Endothelial cell of umbilical vein (primary cell): Measurements from ENCODE around the gene ATF3. TPM values are rescaled to one million over a fixed set of nuclear protein-coding genes. Genes with fewer than 3 reads are reported as not detected.

ENCODE experiments used
- BruUV-seq: library from RNA; stranded (reverse); fragments of 400-500 nt; replicated peaks from 2 replicates; lab custom pipeline; 2021; lab: Mats Ljungman, UMichigan
- CTCF ChIA-PET: fragments of 300-600, 350-600 bp; sonication (Branson Sonifier 250); formaldehyde crosslinking; loops from one replicate; lab custom pipeline; 2021; ENCODE audit warnings: antibody characterized with exemption, inconsistent platforms; lab: Charles Lee
- POLR2A ChIA-PET: fragments of 300-600, 350-600 bp; sonication (Branson Sonifier 250); formaldehyde crosslinking; loops from one replicate; lab custom pipeline; 2021; ENCODE audit warnings: antibody characterized with exemption, inconsistent platforms; lab: Charles Lee
- DNase-seq: peaks from one replicate; pipeline ENCODE4 v3.0.0-alpha.2; 2011; ENCODE audit warnings: low read depth, low spot score
- FAIRE-seq: peaks from 2 replicates; lab custom pipeline; 2011; peaks lifted over from hg19 to GRCh38; lab: Jason Lieb, UNC
- H2AFZ ChIP-seq: 2 replicates; pipeline ENCODE4 v1.6.0; 2012; ENCODE audit warnings: low read depth, low read length, control low read depth, inconsistent platforms
- H3K27ac ChIP-seq: 2 replicates; pipeline ENCODE4 v1.5.1; 2011; ENCODE audit warnings: low read depth, mild to moderate bottlenecking, control low read depth, low read length, moderate library complexity; ENCODE audit not compliant: insufficient read depth
- H3K27me3 ChIP-seq, 2 experiments: 2 replicates each; pipeline versions ENCODE4 v1.6.0 to v1.6.1; 2011; ENCODE audit warnings: low read length in 2 of 2, mixed read lengths in 1 of 2; ENCODE audit not compliant: control insufficient read depth in 2 of 2, insufficient read depth in 2 of 2
- H3K36me3 ChIP-seq, 2 experiments: 2 replicates in 1 of 2; 3 replicates in 1 of 2; pipeline ENCODE4 v1.5.1; 2011; ENCODE audit warnings: low read length in 2 of 2, mild to moderate bottlenecking in 1 of 2, moderate library complexity in 1 of 2; ENCODE audit not compliant: control insufficient read depth in 2 of 2, insufficient read depth in 2 of 2; ENCODE audit errors: extremely low read depth in 1 of 2
- H3K4me1 ChIP-seq: 3 replicates; pipeline ENCODE4 v1.5.1; 2011; ENCODE audit warnings: mild to moderate bottlenecking, low read length; ENCODE audit not compliant: control insufficient read depth, insufficient read depth; ENCODE audit errors: extremely low read depth
- H3K4me2 ChIP-seq: 2 replicates; pipeline ENCODE4 v1.6.1; 2011; ENCODE audit warnings: low read length, control low read depth, mixed read lengths; ENCODE audit not compliant: insufficient read depth
- H3K4me3 ChIP-seq, 3 experiments: fragments of 200-600 bp in 1 of 3; sonication (generic), shearing (Covaris generic) in 1 of 3; replicated peaks in 1 of 3; 2 replicates each; pipeline ENCODE4 v1.5.1; 2011 to 2016; ENCODE audit warnings: control low read depth in 3 of 3, low read length in 3 of 3, mild to moderate bottlenecking in 2 of 3, inconsistent platforms in 1 of 3, low read depth in 1 of 3, moderate library complexity in 1 of 3; ENCODE audit not compliant: insufficient read depth in 1 of 3
- H3K79me2 ChIP-seq: 2 replicates; pipeline ENCODE4 v1.6.0; 2012; ENCODE audit warnings: low read length, inconsistent platforms; ENCODE audit not compliant: control insufficient read depth, insufficient read depth
- H3K9ac ChIP-seq: replicated peaks from 2 replicates; pipeline ENCODE3; 2011; ENCODE audit warnings: low read length, control low read depth; ENCODE audit not compliant: insufficient read depth; ENCODE audit errors: extremely low read depth
- H3K9me1 ChIP-seq: replicated peaks from 3 replicates; pipeline ENCODE4 v1.6.0; 2011; ENCODE audit warnings: mild to moderate bottlenecking, low read length; ENCODE audit not compliant: control insufficient read depth, insufficient read depth; ENCODE audit errors: extremely low read depth
- H3K9me3 ChIP-seq: replicated peaks from 2 replicates; pipeline ENCODE4 v1.5.1; 2012; ENCODE audit warnings: low read length, inconsistent platforms; ENCODE audit not compliant: control insufficient read depth, insufficient read depth
- H4K20me1 ChIP-seq: replicated peaks from 2 replicates; pipeline ENCODE3; 2011; ENCODE audit warnings: mild to moderate bottlenecking, low read length; ENCODE audit not compliant: control insufficient read depth, insufficient read depth; ENCODE audit errors: extremely low read depth
- EZH2 ChIP-seq: IDR thresholded peaks from 2 replicates; pipeline ENCODE4 v1.6.1; 2012; ENCODE audit warnings: borderline replicate concordance, low read depth, mild to moderate bottlenecking, moderate library complexity, low read length, inconsistent platforms; ENCODE audit not compliant: severe bottlenecking
- FOS ChIP-seq: IDR thresholded peaks from 2 replicates; pipeline ENCODE4 v1.6.1; 2011; ENCODE audit warnings: mild to moderate bottlenecking, low read length, moderate library complexity, borderline replicate concordance; ENCODE audit not compliant: insufficient read depth
- GATA2 ChIP-seq: IDR thresholded peaks from 2 replicates; pipeline ENCODE4 v1.7.0; 2011; ENCODE audit warnings: low read depth, mild to moderate bottlenecking, moderate library complexity, mixed read lengths, low read length; ENCODE audit not compliant: insufficient read length, insufficient read depth
- JUN ChIP-seq: IDR thresholded peaks from 2 replicates; pipeline ENCODE4 v1.6.1; 2011; ENCODE audit warnings: borderline replicate concordance, low read depth; ENCODE audit not compliant: insufficient read length, insufficient read depth
- MYC ChIP-seq: IDR thresholded peaks from one replicate; pipeline ENCODE4 v1.6.1; 2011; ENCODE audit warnings: mild to moderate bottlenecking, low read depth, low read length
- POLR2A ChIP-seq: IDR thresholded peaks from 2 replicates; pipeline ENCODE4 v1.6.1; 2012; ENCODE audit warnings: low read depth, mild to moderate bottlenecking, control low read depth, low read length
- POLR2AphosphoS5 ChIP-seq: IDR thresholded peaks from 2 replicates; pipeline ENCODE4 v1.6.1; 2012; ENCODE audit warnings: low read depth, mild to moderate bottlenecking, control low read depth, low read length, moderate library complexity; ENCODE audit not compliant: insufficient read depth
- dilution Hi-C: fragments of 300-500 bp; cut with MboI; formaldehyde crosslinking; loops from one replicate; pipeline ENCODE4 v1.15.0; 2019; ENCODE audit warnings: low sequenced_read_pairs; ENCODE audit not compliant: extremely low pct_ligation_motif_present
- intact Hi-C: fragments of 100-400 bp; cut with micrococcal nuclease; formaldehyde crosslinking; loops from one replicate; pipeline ENCODE4 v1.10.0; 2022
- polyA plus RNA-seq, 4 experiments: library from polyadenylated mRNA; depleted of rRNA in 3 of 4; stranded (reverse) in 3 of 4; unstranded in 1 of 4; fragments of >200 nt; gene quantifications; 2 replicates each; pipeline versions ENCODE4 v1.2.1 to v1.2.3, GENCODE V29; 2011 to 2012; ENCODE audit warnings: missing spikeins in 1 of 4
- total RNA-seq: library from RNA; stranded (reverse); gene quantifications from 2 replicates; pipeline ENCODE4 v1.2.3, GENCODE V29; 2021
- TF ChIP-seq, protein P1 (sequence below): IDR thresholded peaks from 2 replicates; pipeline ENCODE4 v1.6.1; 2011; ENCODE audit not compliant: insufficient read depth, insufficient read length
- TF ChIP-seq, protein P2 (sequence below), 2 donors: IDR thresholded peaks; 1 replicate in 1 of 2; 2 replicates in 1 of 2; pipeline ENCODE4 v1.5.1; 2011; ENCODE audit warnings: low read length in 2 of 2, mild to moderate bottlenecking in 2 of 2, moderate library complexity in 2 of 2, control low read depth in 1 of 2, inconsistent platforms in 1 of 2, low read depth in 1 of 2; ENCODE audit not compliant: insufficient read depth in 1 of 2; ENCODE audit errors: extremely low read depth in 1 of 2

The ATF3 gene
- total and polyA plus RNA-seq, 2 donors (not counting 3 experiments of a cell fraction or from before 2014, with no cell fraction given): 6.1 to 17.1 TPM

DNA sequence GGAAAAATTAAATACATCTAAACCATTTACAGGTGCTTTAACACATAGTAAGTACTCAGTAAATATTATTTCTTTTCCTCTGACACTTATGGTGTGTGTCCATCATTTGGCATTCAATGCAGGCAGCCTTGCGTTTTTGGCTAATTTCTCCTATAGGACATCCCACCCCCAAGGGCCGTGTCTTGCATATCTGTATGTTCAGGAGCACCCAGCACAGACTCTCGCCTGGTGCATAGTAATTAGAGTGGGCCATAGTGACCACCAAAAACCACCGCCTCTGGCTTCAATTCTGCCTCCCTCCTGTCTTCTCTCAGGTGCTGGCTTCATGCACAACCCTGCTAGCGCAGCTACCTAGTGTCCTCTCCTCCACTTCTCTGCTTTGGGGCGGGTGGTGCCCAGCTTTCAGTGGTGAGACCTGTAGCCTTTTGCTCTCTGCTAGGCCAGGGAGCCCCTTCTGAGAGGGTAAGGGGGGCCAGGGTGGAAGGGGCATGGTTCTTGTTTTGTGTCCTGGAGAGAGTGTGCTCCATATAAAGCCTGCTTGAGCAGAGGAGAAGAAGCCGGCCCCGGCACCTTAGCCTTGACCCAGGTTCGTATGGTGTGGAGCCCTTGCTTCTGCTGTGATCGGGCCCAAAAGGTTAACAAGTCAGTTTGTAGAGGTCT, 57.7 kb downstream of the ATF3 start:
- Histone ChIP-seq H3K79me2 (no peaks in the 10 kb centered on the region), H2AFZ (no peak overlapping the region), H3K4me2 (no peak overlapping the region), H3K27me3 (peaks cover 10 to 11% of the 10 kb centered on the region in 2 experiments), H3K4me3 (no peak overlapping the region), H3K4me1 (peaks cover 27% of the 10 kb centered on the region), H3K9me3 (no peaks in the 10 kb centered on the region), H3K9ac (no peak overlapping the region), H3K9me1 (no peaks in the 10 kb centered on the region), H4K20me1 (no peaks in the 10 kb centered on the region), H3K36me3 (no peaks in the 10 kb centered on the region), H3K27ac (no peak overlapping the region)
- BruUV-seq: no TSS peak
- dilution Hi-C loops (no loop called here), intact Hi-C loops (loop anchor here (2.0 kb wide), 1 partner anchor 191 kb away; no protein-coding TSS in a partner anchor)
- POLR2A ChIA-PET: interaction anchor here (2.8 kb wide), 1 partner anchor 58 kb away, joined by 13 read pairs; the partner anchor contains the start of gene ATF3
- FAIRE-seq (no peak), DNase-seq (no peak)
- no peak for TF ChIP-seq MYC
- no peak for TF ChIP-seq JUN
- TF ChIP-seq, protein P1, sequence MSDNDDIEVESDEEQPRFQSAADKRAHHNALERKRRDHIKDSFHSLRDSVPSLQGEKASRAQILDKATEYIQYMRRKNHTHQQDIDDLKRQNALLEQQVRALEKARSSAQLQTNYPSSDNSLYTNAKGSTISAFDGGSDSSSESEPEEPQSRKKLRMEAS: no peak
- TF ChIP-seq FOS: no peak
- no peak for TF ChIP-seq POLR2A
- no peak for TF ChIP-seq POLR2AphosphoS5
- no peak for TF ChIP-seq EZH2
- TF ChIP-seq GATA2: no peak
- TF ChIP-seq, protein P2, sequence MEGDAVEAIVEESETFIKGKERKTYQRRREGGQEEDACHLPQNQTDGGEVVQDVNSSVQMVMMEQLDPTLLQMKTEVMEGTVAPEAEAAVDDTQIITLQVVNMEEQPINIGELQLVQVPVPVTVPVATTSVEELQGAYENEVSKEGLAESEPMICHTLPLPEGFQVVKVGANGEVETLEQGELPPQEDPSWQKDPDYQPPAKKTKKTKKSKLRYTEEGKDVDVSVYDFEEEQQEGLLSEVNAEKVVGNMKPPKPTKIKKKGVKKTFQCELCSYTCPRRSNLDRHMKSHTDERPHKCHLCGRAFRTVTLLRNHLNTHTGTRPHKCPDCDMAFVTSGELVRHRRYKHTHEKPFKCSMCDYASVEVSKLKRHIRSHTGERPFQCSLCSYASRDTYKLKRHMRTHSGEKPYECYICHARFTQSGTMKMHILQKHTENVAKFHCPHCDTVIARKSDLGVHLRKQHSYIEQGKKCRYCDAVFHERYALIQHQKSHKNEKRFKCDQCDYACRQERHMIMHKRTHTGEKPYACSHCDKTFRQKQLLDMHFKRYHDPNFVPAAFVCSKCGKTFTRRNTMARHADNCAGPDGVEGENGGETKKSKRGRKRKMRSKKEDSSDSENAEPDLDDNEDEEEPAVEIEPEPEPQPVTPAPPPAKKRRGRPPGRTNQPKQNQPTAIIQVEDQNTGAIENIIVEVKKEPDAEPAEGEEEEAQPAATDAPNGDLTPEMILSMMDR (IDR thresholded peaks at IDR 0.05; ENCODE audit: extremely low read depth in 1 of 2, insufficient read depth in 1 of 2, low read depth in 1 of 2, low read length in 2 of 2): no peak
- CTCF ChIA-PET: interaction anchor here (0.9 to 3.0 kb wide), 31 partner anchors 10 to 330 kb away, joined by 3 to 71 read pairs (median 11); partner anchors contain the start of genes ATF3, BATF3 and FLVCR1
